GM23248 (cell line): ENCODE results near the gene TAS2R13.

Experiments used
- EZH2 ChIP-seq: fragments of 200-600 bp; sonication (generic); IDR thresholded peaks from 2 replicates; pipeline ENCODE4 v1.6.1; 2018; ENCODE audit warnings: antibody characterized with exemption, mild to moderate bottlenecking; ENCODE audit not compliant: insufficient read depth, poor library complexity, severe bottlenecking
- EZH2phosphoT487 ChIP-seq: fragments of 200-600 bp; sonication (generic); IDR thresholded peaks from 2 replicates; pipeline ENCODE4 v1.6.1; 2018; ENCODE audit warnings: antibody characterized with exemption, moderate library complexity, mild to moderate bottlenecking, low read depth; ENCODE audit not compliant: insufficient read depth

- no peak for TF ChIP-seq EZH2
- no peak for TF ChIP-seq EZH2phosphoT487
Observed at GRCh38 chr12:10904686-10905085, 4.7 kb downstream of the TAS2R13 start.
